NCI-H2081 (cell line): ENCODE data around the gene ISM2.
"Not testable (repeated sequence)": the region's sequence is repeated elsewhere in the genome, so short reads cannot be mapped to it uniquely, and the experiment has no call there.

Experiments
- DNase-seq, 2 experiments: peaks; one replicate each; lab custom pipeline; 2025; lab: John Stamatoyannopoulos, UW

The ISM2 gene

GRCh38 chr14:77498120-77498979 is at the start of gene ISM2:
ISM2 (minus strand) TSS chr14:77498816; CDS start chr14:77498793, 23 bp downstream.
- peak; percentile 18 to 44 for DNase-seq

- DNase-seq: no peak
Measured at GRCh38 chr14:77547512-77548180, 49.0 kb upstream of the ISM2 start.

- not testable (repeated sequence) for DNase-seq
Measured at GRCh38 chr14:77545171-77545570, 46.6 kb upstream of the ISM2 start.

- no peak for DNase-seq
Measured at GRCh38 chr14:77544571-77544970, 46.0 kb upstream of the ISM2 start.

GRCh38 chr14:77543637-77544334 is 45.2 kb upstream of the ISM2 start:
- DNase-seq: no peak

- no peak for DNase-seq
Measured at GRCh38 chr14:77543240-77543551, 44.6 kb upstream of the ISM2 start.

- no peak for DNase-seq
Measured at GRCh38 chr14:77542421-77543239, 44.0 kb upstream of the ISM2 start.

GRCh38 chr14:77541905-77542304 is 43.3 kb upstream of the ISM2 start:
- DNase-seq: no peak

- not testable (repeated sequence) for DNase-seq
Measured at GRCh38 chr14:77536951-77537350, 38.3 kb upstream of the ISM2 start.

GRCh38 chr14:77531071-77531470 is 32.5 kb upstream of the ISM2 start:
- DNase-seq: no peak

GRCh38 chr14:77529963-77530362 is 31.3 kb upstream of the ISM2 start:
- no peak for DNase-seq

GRCh38 chr14:77529213-77529612 is 30.6 kb upstream of the ISM2 start:
- no peak for DNase-seq

GRCh38 chr14:77528701-77529100 is 30.1 kb upstream of the ISM2 start:
- DNase-seq: not testable (repeated sequence)

- DNase-seq: no peak
Measured at GRCh38 chr14:77526266-77526665, 27.6 kb upstream of the ISM2 start.

GRCh38 chr14:77524536-77524935 is 25.9 kb upstream of the ISM2 start:
- no peak for DNase-seq

GRCh38 chr14:77523109-77523508 is 24.5 kb upstream of the ISM2 start:
- DNase-seq: no peak

- DNase-seq: no peak
Measured at GRCh38 chr14:77520555-77520954, 21.9 kb upstream of the ISM2 start.

- no peak for DNase-seq
Measured at GRCh38 chr14:77516126-77516525, 17.5 kb upstream of the ISM2 start.

- DNase-seq: no peak
Measured at GRCh38 chr14:77511486-77512162, 13.0 kb upstream of the ISM2 start.

GRCh38 chr14:77509366-77509765 is 10.8 kb upstream of the ISM2 start:
- DNase-seq: no peak

GRCh38 chr14:77508876-77509275 is 10.3 kb upstream of the ISM2 start:
- DNase-seq: no peak
